ENCODE results near the gene LILRB1.
"Not testable (repeated sequence)": the region's sequence is repeated elsewhere in the genome, so short reads cannot be mapped to it uniquely, and the experiment has no call there.

DNA sequence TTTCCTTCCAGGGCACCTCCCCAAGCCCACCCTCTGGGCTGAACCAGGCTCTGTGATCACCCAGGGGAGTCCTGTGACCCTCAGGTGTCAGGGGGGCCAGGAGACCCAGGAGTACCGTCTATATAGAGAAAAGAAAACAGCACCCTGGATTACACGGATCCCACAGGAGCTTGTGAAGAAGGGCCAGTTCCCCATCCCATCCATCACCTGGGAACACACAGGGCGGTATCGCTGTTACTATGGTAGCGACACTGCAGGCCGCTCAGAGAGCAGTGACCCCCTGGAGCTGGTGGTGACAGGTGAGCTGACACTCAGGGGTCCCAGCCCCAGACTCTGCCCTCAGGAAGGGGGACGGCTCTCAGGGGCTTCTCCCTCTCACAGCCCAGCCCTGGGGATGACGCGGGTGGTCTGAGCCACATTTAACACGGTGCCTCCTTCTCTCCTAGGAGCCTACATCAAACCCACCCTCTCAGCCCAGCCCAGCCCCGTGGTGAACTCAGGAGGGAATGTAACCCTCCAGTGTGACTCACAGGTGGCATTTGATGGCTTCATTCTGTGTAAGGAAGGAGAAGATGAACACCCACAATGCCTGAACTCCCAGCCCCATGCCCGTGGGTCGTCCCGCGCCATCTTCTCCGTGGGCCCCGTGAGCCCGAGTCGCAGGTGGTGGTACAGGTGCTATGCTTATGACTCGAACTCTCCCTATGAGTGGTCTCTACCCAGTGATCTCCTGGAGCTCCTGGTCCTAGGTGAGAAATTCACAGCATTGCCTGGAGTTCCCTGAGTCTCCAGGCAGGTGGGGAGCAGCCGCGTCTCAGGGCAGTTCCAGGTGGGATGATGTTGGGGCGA is 1.4 kb downstream of the LILRB1 start:
- TF ChIP-seq, protein P1, sequence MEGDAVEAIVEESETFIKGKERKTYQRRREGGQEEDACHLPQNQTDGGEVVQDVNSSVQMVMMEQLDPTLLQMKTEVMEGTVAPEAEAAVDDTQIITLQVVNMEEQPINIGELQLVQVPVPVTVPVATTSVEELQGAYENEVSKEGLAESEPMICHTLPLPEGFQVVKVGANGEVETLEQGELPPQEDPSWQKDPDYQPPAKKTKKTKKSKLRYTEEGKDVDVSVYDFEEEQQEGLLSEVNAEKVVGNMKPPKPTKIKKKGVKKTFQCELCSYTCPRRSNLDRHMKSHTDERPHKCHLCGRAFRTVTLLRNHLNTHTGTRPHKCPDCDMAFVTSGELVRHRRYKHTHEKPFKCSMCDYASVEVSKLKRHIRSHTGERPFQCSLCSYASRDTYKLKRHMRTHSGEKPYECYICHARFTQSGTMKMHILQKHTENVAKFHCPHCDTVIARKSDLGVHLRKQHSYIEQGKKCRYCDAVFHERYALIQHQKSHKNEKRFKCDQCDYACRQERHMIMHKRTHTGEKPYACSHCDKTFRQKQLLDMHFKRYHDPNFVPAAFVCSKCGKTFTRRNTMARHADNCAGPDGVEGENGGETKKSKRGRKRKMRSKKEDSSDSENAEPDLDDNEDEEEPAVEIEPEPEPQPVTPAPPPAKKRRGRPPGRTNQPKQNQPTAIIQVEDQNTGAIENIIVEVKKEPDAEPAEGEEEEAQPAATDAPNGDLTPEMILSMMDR (IDR thresholded peaks at IDR 0.05), result not testable (repeated sequence)
- not testable (repeated sequence) for TF ChIP-seq POLR2A (IDR thresholded peaks at IDR 0.05)
